Endothelial cell of umbilical vein (primary cell): ENCODE results near the gene OXNAD1. TPM values are rescaled to one million over a fixed set of nuclear protein-coding genes. Genes with fewer than 3 reads are reported as not detected.

Source experiments
- BruUV-seq: library from RNA; stranded (reverse); fragments of 400-500 nt; replicated peaks from 2 replicates; lab custom pipeline; 2021; lab: Mats Ljungman, UMichigan
- CTCF ChIA-PET: fragments of 300-600, 350-600 bp; sonication (Branson Sonifier 250); formaldehyde crosslinking; loops from one replicate; lab custom pipeline; 2021; ENCODE audit warnings: antibody characterized with exemption, inconsistent platforms; lab: Charles Lee
- POLR2A ChIA-PET: fragments of 300-600, 350-600 bp; sonication (Branson Sonifier 250); formaldehyde crosslinking; loops from one replicate; lab custom pipeline; 2021; ENCODE audit warnings: antibody characterized with exemption, inconsistent platforms; lab: Charles Lee
- DNase-seq: peaks from one replicate; pipeline ENCODE4 v3.0.0-alpha.2; 2011; ENCODE audit warnings: low read depth, low spot score
- FAIRE-seq: peaks from 2 replicates; lab custom pipeline; 2011; peaks lifted over from hg19 to GRCh38; lab: Jason Lieb, UNC
- H2AFZ ChIP-seq: 2 replicates; pipeline ENCODE4 v1.6.0; 2012; ENCODE audit warnings: low read depth, low read length, control low read depth, inconsistent platforms
- H3K27ac ChIP-seq: 2 replicates; pipeline ENCODE4 v1.5.1; 2011; ENCODE audit warnings: low read depth, mild to moderate bottlenecking, control low read depth, low read length, moderate library complexity; ENCODE audit not compliant: insufficient read depth
- H3K27me3 ChIP-seq, 2 experiments: 2 replicates each; pipeline versions ENCODE4 v1.6.0 to v1.6.1; 2011; ENCODE audit warnings: low read length in 2 of 2, mixed read lengths in 1 of 2; ENCODE audit not compliant: control insufficient read depth in 2 of 2, insufficient read depth in 2 of 2
- H3K36me3 ChIP-seq, 2 experiments: 2 replicates in 1 of 2; 3 replicates in 1 of 2; pipeline ENCODE4 v1.5.1; 2011; ENCODE audit warnings: low read length in 2 of 2, mild to moderate bottlenecking in 1 of 2, moderate library complexity in 1 of 2; ENCODE audit not compliant: control insufficient read depth in 2 of 2, insufficient read depth in 2 of 2; ENCODE audit errors: extremely low read depth in 1 of 2
- H3K4me1 ChIP-seq: 3 replicates; pipeline ENCODE4 v1.5.1; 2011; ENCODE audit warnings: mild to moderate bottlenecking, low read length; ENCODE audit not compliant: control insufficient read depth, insufficient read depth; ENCODE audit errors: extremely low read depth
- H3K4me2 ChIP-seq: 2 replicates; pipeline ENCODE4 v1.6.1; 2011; ENCODE audit warnings: low read length, control low read depth, mixed read lengths; ENCODE audit not compliant: insufficient read depth
- H3K4me3 ChIP-seq, 3 experiments: fragments of 200-600 bp in 1 of 3; sonication (generic), shearing (Covaris generic) in 1 of 3; replicated peaks in 1 of 3; 2 replicates each; pipeline ENCODE4 v1.5.1; 2011 to 2016; ENCODE audit warnings: control low read depth in 3 of 3, low read length in 3 of 3, mild to moderate bottlenecking in 2 of 3, inconsistent platforms in 1 of 3, low read depth in 1 of 3, moderate library complexity in 1 of 3; ENCODE audit not compliant: insufficient read depth in 1 of 3
- H3K79me2 ChIP-seq: 2 replicates; pipeline ENCODE4 v1.6.0; 2012; ENCODE audit warnings: low read length, inconsistent platforms; ENCODE audit not compliant: control insufficient read depth, insufficient read depth
- H3K9ac ChIP-seq: replicated peaks from 2 replicates; pipeline ENCODE3; 2011; ENCODE audit warnings: low read length, control low read depth; ENCODE audit not compliant: insufficient read depth; ENCODE audit errors: extremely low read depth
- H3K9me1 ChIP-seq: replicated peaks from 3 replicates; pipeline ENCODE4 v1.6.0; 2011; ENCODE audit warnings: mild to moderate bottlenecking, low read length; ENCODE audit not compliant: control insufficient read depth, insufficient read depth; ENCODE audit errors: extremely low read depth
- H3K9me3 ChIP-seq: replicated peaks from 2 replicates; pipeline ENCODE4 v1.5.1; 2012; ENCODE audit warnings: low read length, inconsistent platforms; ENCODE audit not compliant: control insufficient read depth, insufficient read depth
- H4K20me1 ChIP-seq: replicated peaks from 2 replicates; pipeline ENCODE3; 2011; ENCODE audit warnings: mild to moderate bottlenecking, low read length; ENCODE audit not compliant: control insufficient read depth, insufficient read depth; ENCODE audit errors: extremely low read depth
- CTCF ChIP-seq, 2 donors: IDR thresholded peaks; 1 replicate in 1 of 2; 2 replicates in 1 of 2; pipeline ENCODE4 v1.5.1; 2011; ENCODE audit warnings: low read length in 2 of 2, mild to moderate bottlenecking in 2 of 2, moderate library complexity in 2 of 2, control low read depth in 1 of 2, inconsistent platforms in 1 of 2, low read depth in 1 of 2; ENCODE audit not compliant: insufficient read depth in 1 of 2; ENCODE audit errors: extremely low read depth in 1 of 2
- EZH2 ChIP-seq: IDR thresholded peaks from 2 replicates; pipeline ENCODE4 v1.6.1; 2012; ENCODE audit warnings: borderline replicate concordance, low read depth, mild to moderate bottlenecking, moderate library complexity, low read length, inconsistent platforms; ENCODE audit not compliant: severe bottlenecking
- FOS ChIP-seq: IDR thresholded peaks from 2 replicates; pipeline ENCODE4 v1.6.1; 2011; ENCODE audit warnings: mild to moderate bottlenecking, low read length, moderate library complexity, borderline replicate concordance; ENCODE audit not compliant: insufficient read depth
- GATA2 ChIP-seq: IDR thresholded peaks from 2 replicates; pipeline ENCODE4 v1.7.0; 2011; ENCODE audit warnings: low read depth, mild to moderate bottlenecking, moderate library complexity, mixed read lengths, low read length; ENCODE audit not compliant: insufficient read length, insufficient read depth
- JUN ChIP-seq: IDR thresholded peaks from 2 replicates; pipeline ENCODE4 v1.6.1; 2011; ENCODE audit warnings: borderline replicate concordance, low read depth; ENCODE audit not compliant: insufficient read length, insufficient read depth
- MAX ChIP-seq: IDR thresholded peaks from 2 replicates; pipeline ENCODE4 v1.6.1; 2011; ENCODE audit not compliant: insufficient read depth, insufficient read length
- MYC ChIP-seq: IDR thresholded peaks from one replicate; pipeline ENCODE4 v1.6.1; 2011; ENCODE audit warnings: mild to moderate bottlenecking, low read depth, low read length
- POLR2A ChIP-seq: IDR thresholded peaks from 2 replicates; pipeline ENCODE4 v1.6.1; 2012; ENCODE audit warnings: low read depth, mild to moderate bottlenecking, control low read depth, low read length
- POLR2AphosphoS5 ChIP-seq: IDR thresholded peaks from 2 replicates; pipeline ENCODE4 v1.6.1; 2012; ENCODE audit warnings: low read depth, mild to moderate bottlenecking, control low read depth, low read length, moderate library complexity; ENCODE audit not compliant: insufficient read depth
- dilution Hi-C: fragments of 300-500 bp; cut with MboI; formaldehyde crosslinking; loops from one replicate; pipeline ENCODE4 v1.15.0; 2019; ENCODE audit warnings: low sequenced_read_pairs; ENCODE audit not compliant: extremely low pct_ligation_motif_present
- intact Hi-C: fragments of 100-400 bp; cut with micrococcal nuclease; formaldehyde crosslinking; loops from one replicate; pipeline ENCODE4 v1.10.0; 2022
- polyA plus RNA-seq, 4 experiments: library from polyadenylated mRNA; depleted of rRNA in 3 of 4; stranded (reverse) in 3 of 4; unstranded in 1 of 4; fragments of >200 nt; gene quantifications; 2 replicates each; pipeline versions ENCODE4 v1.2.1 to v1.2.3, GENCODE V29; 2011 to 2012; ENCODE audit warnings: missing spikeins in 1 of 4
- total RNA-seq: library from RNA; stranded (reverse); gene quantifications from 2 replicates; pipeline ENCODE4 v1.2.3, GENCODE V29; 2021

The OXNAD1 gene
- total and polyA plus RNA-seq, 2 donors (not counting 3 experiments of a cell fraction or from before 2014, with no cell fraction given) = 5.5 to 9.7 TPM

- intact Hi-C loops = no loop called here
- dilution Hi-C loops = no loop called here
- peak; percentile 15 for FAIRE-seq
- no peaks in the 10 kb centered on the region for H3K27me3 ChIP-seq
- no peak overlapping the region for H3K9ac ChIP-seq
- no peaks in the 10 kb centered on the region for H4K20me1 ChIP-seq
- ChIA-PET POLR2A (no interaction called here), CTCF (interaction anchor here (0.6 kb wide), 1 partner anchor 30 kb away, joined by 3 read pairs; no protein-coding TSS in a partner anchor)
- H3K4me1 ChIP-seq = no peaks in the 10 kb centered on the region
- DNase-seq = peak; percentile 59
- no peaks in the 10 kb centered on the region for H3K9me3 ChIP-seq
- H3K9me1 ChIP-seq = no peaks in the 10 kb centered on the region
- H3K36me3 ChIP-seq = peaks cover 0 to 7% of the 10 kb centered on the region in 2 experiments
- TF ChIP-seq EZH2 (no peak), MAX (no peak), FOS (no peak), MYC (no peak), JUN (no peak), POLR2AphosphoS5 (no peak), CTCF (IDR thresholded peaks at IDR 0.05; ENCODE audit: extremely low read depth in 1 of 2, insufficient read depth in 1 of 2, low read depth in 1 of 2, low read length in 2 of 2) (no peak), GATA2 (no peak), POLR2A (no peak)
- no TSS peak for BruUV-seq
- H3K27ac ChIP-seq = no peak overlapping the region
- no peaks in the 10 kb centered on the region for H3K79me2 ChIP-seq
- H3K4me3 ChIP-seq = no peak overlapping the region
- H3K4me2 ChIP-seq = no peak overlapping the region
- H2AFZ ChIP-seq = no peak overlapping the region
These were observed 33.2 kb downstream of the OXNAD1 start for GRCh38 chr3:16297997-16298885.
